Measurements from ENCODE around the gene FARP1. TPM values are rescaled to one million over a fixed set of nuclear protein-coding genes. Genes with fewer than 3 reads are reported as not detected.

FARP1 gene
- total RNA-seq, 1 donor: 125 TPM

DNA sequence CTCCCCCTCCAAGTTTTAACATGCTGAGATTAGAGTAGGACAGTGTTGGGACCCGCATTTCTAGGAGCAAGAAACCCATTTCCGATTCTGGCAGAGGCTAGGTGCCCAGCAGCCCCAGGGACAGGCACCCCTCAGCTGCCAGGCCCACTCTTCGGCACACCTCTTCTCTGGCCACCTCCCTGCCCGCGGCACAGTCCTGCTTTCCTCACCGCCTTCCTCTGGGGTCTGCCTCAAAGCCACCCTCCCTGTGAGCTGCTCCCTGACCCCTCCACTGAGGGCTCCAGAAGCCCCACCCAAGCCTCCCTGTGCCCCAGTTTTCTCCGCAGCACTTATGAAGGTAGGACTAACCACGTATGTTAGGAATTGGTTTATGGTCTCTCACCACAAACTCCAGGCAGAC lies 354.1 kb downstream of the FARP1 start:
- no peak for DNase-seq (ENCODE audit: low read depth)
- TF ChIP-seq, protein P1, sequence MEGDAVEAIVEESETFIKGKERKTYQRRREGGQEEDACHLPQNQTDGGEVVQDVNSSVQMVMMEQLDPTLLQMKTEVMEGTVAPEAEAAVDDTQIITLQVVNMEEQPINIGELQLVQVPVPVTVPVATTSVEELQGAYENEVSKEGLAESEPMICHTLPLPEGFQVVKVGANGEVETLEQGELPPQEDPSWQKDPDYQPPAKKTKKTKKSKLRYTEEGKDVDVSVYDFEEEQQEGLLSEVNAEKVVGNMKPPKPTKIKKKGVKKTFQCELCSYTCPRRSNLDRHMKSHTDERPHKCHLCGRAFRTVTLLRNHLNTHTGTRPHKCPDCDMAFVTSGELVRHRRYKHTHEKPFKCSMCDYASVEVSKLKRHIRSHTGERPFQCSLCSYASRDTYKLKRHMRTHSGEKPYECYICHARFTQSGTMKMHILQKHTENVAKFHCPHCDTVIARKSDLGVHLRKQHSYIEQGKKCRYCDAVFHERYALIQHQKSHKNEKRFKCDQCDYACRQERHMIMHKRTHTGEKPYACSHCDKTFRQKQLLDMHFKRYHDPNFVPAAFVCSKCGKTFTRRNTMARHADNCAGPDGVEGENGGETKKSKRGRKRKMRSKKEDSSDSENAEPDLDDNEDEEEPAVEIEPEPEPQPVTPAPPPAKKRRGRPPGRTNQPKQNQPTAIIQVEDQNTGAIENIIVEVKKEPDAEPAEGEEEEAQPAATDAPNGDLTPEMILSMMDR (IDR thresholded peaks at IDR 0.05; ENCODE audit: insufficient read depth, low read depth, low read length): no peak

DNA sequence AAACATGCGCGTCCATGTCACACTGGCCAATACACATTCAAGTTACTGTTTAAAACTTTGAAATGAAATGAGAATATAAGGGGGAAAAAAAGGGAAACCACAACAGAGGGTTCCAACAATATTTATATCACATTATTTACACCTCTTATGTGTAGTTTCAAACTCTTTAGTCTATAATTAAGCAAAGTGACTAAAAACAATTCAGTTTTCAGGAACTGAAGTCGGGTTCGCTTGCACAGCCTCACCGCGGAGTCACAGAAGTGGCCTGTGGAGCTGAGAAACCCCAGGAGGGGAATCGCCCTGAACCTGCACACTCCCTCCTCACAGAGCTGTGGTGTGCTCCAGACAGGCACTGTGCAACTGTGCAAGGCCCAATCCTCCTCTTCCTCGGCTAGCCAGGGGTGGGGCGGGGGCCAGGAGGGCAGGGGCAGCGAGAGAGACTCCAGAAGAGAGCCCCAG lies 358.1 kb downstream of the FARP1 start:
- no peak for DNase-seq (ENCODE audit: low read depth)
- no peak overlapping the region for H3K4me3 ChIP-seq (ENCODE audit: low read depth, low read length)
- TF ChIP-seq, protein P1 (IDR thresholded peaks at IDR 0.05; ENCODE audit: insufficient read depth, low read depth, low read length): no peak

More for the DNA sequence above, 354.1 kb downstream of the FARP1 start:
- no peak overlapping the region for H3K4me3 ChIP-seq (ENCODE audit: low read depth, low read length)

DNA sequence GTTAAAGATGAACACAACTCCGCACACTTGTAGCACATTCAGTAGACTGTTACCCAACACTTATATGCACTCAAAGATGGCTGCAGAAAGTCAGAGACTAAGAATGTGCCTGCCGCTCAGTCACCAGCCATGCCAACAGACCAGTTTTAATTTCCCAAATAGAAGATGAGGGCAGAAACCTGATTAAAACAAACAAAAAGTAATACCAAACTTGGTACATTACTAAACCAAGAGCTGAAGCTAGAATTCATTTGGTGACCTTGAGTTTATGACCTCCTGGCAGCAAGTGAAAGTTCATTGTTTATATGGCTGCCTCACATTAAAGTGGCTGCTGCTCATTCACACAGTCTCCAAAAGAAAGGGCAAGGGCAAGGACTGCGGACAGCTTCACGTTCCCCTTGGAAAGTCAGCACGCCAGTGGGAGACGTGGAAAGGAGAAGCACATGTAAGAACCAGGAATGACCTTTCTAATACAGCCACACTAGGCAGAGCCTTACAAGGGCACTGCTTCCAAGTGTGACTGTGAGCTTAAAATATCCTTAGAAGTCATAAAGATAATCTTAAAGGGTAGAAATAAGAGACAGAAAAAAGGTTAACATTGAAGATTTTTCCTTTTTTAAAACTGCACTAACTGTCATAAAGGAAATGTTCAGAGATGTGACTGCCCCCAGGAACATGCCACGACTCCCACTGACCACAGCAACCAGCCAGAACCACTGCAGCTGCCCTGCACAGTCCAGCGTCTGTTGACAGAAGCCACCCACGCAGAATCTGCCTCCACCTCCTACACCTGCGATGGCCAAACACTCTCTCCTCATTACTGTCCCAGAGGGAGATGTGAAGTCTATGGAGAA lies 360.5 kb downstream of the FARP1 start:
- TF ChIP-seq, protein P1 (IDR thresholded peaks at IDR 0.05; ENCODE audit: insufficient read depth, low read depth, low read length): no peak
- peak; percentile 52 for DNase-seq (ENCODE audit: low read depth)
- peak overlapping the region; percentile 27 for H3K4me3 ChIP-seq (ENCODE audit: low read depth, low read length)

DNA sequence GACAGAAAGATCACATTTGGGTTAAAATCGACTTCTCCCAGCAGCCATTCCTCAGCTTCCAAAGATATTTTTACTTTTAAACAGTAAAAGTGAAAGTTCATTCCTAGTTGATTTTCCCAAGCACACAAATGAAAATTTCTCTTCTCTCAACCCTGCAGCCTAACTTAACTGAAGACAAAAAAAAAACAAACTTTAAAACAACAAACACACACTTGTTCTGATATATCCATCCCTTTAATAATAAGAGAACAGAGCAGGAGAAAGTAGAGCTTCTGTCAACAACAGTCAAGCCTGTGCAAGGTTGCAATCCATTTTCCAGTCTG lies 361.1 kb downstream of the FARP1 start:
- no peak for DNase-seq (ENCODE audit: low read depth)
- H3K4me3 ChIP-seq (ENCODE audit: low read depth, low read length): peak overlapping the region; percentile 27
- TF ChIP-seq, protein P1 (IDR thresholded peaks at IDR 0.05; ENCODE audit: insufficient read depth, low read depth, low read length): no peak

DNA sequence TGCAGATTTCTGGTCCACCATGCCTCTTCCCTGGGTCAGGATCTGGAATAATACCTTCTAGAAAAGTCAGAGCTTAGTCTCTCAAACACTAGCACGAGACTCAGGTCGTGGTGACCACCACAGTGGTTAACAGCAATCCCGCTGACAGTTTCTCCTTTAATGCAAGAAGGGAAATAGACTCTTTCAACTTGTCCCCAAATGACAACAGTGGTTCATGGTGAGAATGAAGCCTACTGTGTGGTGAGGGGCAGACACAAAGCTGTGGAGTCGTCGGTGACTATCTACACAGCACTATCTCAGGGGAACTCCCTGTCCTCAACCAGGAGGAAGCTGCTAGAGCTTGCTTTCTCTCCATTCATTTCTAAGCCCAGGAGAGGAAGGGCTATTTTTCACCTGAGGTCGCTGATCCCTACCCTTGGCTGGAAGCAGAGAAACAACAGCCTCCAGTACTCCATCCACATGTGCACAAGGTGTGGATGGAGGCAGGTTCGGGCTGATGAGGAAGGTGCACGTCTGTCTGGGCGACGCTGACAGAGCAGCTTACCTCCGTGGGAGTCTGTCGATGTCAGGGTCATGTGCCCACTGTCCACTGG lies 361.6 kb downstream of the FARP1 start:
- H3K4me3 ChIP-seq (ENCODE audit: low read depth, low read length): no peak overlapping the region
- no peak for DNase-seq (ENCODE audit: low read depth)
- TF ChIP-seq, protein P1 (IDR thresholded peaks at IDR 0.05; ENCODE audit: insufficient read depth, low read depth, low read length): no peak

Small RNA genes within 50 kb of the gene (small RNA-seq; reads per million reads assigned to genes)
- 7.2 reads per million, percentile 87 among the genes with 10 or more reads in this experiment for gene MIR3170

Other genes with a start within 250 kb of the FARP1 start
- gene IPO5, start 189.4 kb upstream of the FARP1 start, total RNA-seq: 190 and 282 TPM in 2 replicates
- gene RNF113B, start 34.2 kb downstream of the FARP1 start, total RNA-seq: not detected in 2 replicates